ENCODE measurements around the gene C3orf20. TPM values are rescaled to one million over a fixed set of nuclear protein-coding genes. Genes with fewer than 3 reads are reported as not detected.
A peak's percentile ranks its signal among the peaks of the same experiment; 100 is the strongest.

Gene C3orf20
- total and polyA plus RNA-seq, 2 of the 13 experiments (the other 11 are each of a cell fraction or from before 2014, with no cell fraction given): 0.03 to 0.04 TPM

GRCh38 chr3:14678015-14678503 is 3.1 kb downstream of the C3orf20 start (continued):
- TF ChIP-seq HNF1A (IDR thresholded peaks at IDR 0.05; ENCODE audit: low read depth) (no peak), HNF1A (CRISPR knock-in tag; IDR thresholded peaks at IDR 0.05; ENCODE audit: borderline replicate concordance) (peak; percentile 74; the same call in 1 of the 2 replicates), ZNF552 (CRISPR knock-in tag; IDR thresholded peaks at IDR 0.05; ENCODE audit: borderline replicate concordance) (no peak; the same call in 1 of the 2 replicates), GPBP1L1 (CRISPR knock-in tag; IDR thresholded peaks at IDR 0.05) (no peak), MAX (IDR thresholded peaks at IDR 0.05) (peak; percentile 96), ISL2 (CRISPR knock-in tag; IDR thresholded peaks at IDR 0.05) (peak; percentile 83), ZNF883 (CRISPR knock-in tag; IDR thresholded peaks at IDR 0.05; ENCODE audit: not compliant biosample characterization) (no peak), ARID5B (CRISPR knock-in tag; IDR thresholded peaks at IDR 0.05) (peak; percentile 99), ZNF484 (CRISPR knock-in tag; IDR thresholded peaks at IDR 0.05; ENCODE audit: borderline replicate concordance, low read depth) (no peak), ZNF740 (CRISPR knock-in tag; IDR thresholded peaks at IDR 0.05) (peak; percentile 88), HMG20B (CRISPR knock-in tag; conservative IDR thresholded peaks at IDR 0.05) (peak; percentile 72; the same call in 1 of the 2 replicates), IKZF4 (CRISPR knock-in tag; IDR thresholded peaks at IDR 0.05; ENCODE audit: borderline replicate concordance, low read depth, not compliant biosample characterization) (peak; percentile 37), CBX2 (IDR thresholded peaks at IDR 0.05; ENCODE audit: low read depth, low read length) (no peak), CBX2 (CRISPR knock-in tag; IDR thresholded peaks at IDR 0.05; ENCODE audit: low read depth) (no peak), SP1 (IDR thresholded peaks at IDR 0.05) (no peak), SP1 (CRISPR knock-in tag; IDR thresholded peaks at IDR 0.05) (no peak), ZNF383 (CRISPR knock-in tag; IDR thresholded peaks at IDR 0.05; ENCODE audit: borderline replicate concordance) (no peak), PHB2 (IDR thresholded peaks at IDR 0.05; ENCODE audit: partially characterized antibody) (no peak), NFE2L2 (IDR thresholded peaks at IDR 0.05; ENCODE audit: low read length) (no peak), FOSL1 (CRISPR knock-in tag; IDR thresholded peaks at IDR 0.05; ENCODE audit: borderline replicate concordance) (peak; percentile 32; the same call in 1 of the 2 replicates)

All from HepG2 (cell line).